Measurements from ENCODE around the gene PANX3. TPM values are rescaled to one million over a fixed set of nuclear protein-coding genes. Genes with fewer than 3 reads are reported as not detected.

The PANX3 gene
- polyA plus RNA-seq, 3 donors = not detected

DNA sequence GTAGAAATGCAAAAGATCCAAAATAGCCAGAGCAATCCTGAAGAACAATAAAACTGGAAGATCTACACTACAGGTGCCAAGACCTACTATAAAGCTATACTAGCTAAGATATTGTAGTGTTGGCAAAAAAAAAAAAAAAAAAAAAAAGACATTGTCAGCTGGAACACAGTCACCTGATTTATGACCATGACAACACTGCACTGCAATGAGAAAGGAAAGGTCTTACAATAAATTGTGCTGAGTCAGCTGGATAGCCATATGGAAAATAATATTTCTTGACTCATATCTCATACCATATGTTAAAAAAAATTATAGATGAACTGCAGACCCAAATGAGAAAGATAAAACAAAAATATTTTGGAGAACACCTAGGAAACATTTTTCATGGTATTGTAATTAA is 3.1 kb upstream of the PANX3 start:
- no peak for DNase-seq (ENCODE audit: extremely low read depth in 1 of 11, low read depth in 9 of 11, low spot score in 4 of 11)

DNA sequence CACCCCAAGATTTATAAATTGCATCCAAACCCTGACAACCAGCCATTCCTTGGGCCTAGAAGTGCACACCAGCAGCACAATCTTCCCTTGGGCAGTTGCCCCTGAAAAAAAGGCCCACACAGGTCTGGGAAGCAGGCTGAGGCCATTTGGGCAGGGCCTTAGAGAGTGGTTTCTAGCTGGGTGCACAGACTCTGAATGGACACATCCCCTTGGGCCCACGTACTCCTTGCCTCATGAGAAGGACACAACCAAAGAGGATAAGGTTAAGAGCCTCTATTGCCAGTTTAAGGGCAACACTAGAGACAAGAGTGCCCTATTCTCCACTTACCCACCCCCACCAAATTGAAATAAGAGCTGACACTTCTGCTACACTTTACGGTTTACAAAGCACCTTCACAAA is 933 bp upstream of the PANX3 start:
- DNase-seq (ENCODE audit: extremely low read depth in 1 of 11, low read depth in 9 of 11, low spot score in 4 of 11) = no peak

DNA sequence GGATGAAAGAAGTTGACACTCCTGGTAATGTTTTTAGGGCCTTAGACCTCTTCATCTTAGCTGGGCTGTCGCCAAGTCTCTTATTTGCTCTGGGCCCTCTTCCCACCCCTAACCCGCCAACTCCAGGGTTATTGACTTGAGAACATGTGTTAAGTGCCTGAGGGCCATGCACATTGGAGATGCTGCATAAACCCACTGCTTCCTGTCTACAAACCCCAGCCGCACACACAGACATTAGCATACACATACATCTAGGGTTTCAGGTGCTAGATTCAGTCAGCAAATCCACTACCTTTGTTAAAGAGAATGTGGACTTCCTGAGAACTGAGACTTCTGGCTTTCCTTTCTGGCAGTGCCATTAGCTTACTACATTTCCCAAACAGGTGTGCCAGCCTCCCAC is 817 bp downstream of the PANX3 start:
- no peak for DNase-seq (ENCODE audit: extremely low read depth in 1 of 11, low read depth in 9 of 11, low spot score in 4 of 11)

DNA sequence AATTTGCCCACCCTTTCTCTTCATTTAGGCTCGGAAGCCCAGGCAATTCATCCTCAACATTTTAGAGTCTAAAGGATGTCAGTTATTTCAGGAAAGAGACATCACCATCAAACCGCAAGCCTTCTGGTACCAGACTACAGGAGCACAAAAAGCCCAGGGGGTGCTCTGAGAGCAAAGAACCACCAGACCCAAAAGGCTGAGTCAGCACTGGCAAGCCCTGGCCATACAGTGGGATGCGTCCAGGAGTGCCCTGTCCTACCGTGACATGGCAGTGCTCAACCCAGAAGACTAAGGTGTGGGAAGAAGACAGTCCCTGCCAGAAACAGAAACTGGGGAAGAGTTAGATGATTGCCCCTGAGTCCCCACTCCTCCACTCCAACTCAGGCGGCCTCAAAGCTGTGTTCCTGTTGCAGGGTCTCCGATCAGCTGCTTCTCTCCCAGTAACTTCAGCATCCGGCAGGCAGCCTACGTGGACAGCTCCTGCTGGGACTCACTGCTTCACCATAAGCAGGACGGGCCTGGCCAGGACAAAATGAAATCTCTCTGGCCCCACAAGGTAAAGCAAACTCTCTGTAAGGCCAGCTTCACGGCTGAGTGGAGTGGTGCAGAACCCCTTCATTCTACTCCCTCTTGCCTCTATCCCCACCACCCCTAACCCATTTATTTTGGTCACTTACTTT is 1.5 kb downstream of the PANX3 start:
- DNase-seq (ENCODE audit: extremely low read depth in 1 of 11, low read depth in 9 of 11, low spot score in 4 of 11) = peak in 2 of 11 donors; percentile 13 to 14

DNA sequence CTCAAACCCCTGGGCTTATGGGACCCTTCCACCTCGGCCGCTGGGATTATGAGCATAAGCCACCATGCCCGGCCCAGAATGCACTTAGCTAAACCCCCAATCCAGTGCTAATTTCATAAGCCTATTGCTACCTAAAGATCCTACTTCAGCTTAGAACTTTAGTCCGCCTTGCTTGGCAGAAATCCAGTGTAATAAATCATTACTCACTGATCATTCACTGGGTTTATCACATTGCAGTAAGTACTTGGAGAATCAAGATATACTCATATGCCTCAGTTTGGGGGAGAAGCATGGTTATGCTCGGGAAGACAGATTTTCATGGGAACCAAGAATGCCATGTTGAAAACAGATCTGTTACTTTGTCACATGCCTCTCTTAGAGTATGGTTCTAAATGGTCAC is 7.6 kb downstream of the PANX3 start:
- no peak for DNase-seq (ENCODE audit: extremely low read depth in 1 of 11, low read depth in 9 of 11, low spot score in 4 of 11)

DNA sequence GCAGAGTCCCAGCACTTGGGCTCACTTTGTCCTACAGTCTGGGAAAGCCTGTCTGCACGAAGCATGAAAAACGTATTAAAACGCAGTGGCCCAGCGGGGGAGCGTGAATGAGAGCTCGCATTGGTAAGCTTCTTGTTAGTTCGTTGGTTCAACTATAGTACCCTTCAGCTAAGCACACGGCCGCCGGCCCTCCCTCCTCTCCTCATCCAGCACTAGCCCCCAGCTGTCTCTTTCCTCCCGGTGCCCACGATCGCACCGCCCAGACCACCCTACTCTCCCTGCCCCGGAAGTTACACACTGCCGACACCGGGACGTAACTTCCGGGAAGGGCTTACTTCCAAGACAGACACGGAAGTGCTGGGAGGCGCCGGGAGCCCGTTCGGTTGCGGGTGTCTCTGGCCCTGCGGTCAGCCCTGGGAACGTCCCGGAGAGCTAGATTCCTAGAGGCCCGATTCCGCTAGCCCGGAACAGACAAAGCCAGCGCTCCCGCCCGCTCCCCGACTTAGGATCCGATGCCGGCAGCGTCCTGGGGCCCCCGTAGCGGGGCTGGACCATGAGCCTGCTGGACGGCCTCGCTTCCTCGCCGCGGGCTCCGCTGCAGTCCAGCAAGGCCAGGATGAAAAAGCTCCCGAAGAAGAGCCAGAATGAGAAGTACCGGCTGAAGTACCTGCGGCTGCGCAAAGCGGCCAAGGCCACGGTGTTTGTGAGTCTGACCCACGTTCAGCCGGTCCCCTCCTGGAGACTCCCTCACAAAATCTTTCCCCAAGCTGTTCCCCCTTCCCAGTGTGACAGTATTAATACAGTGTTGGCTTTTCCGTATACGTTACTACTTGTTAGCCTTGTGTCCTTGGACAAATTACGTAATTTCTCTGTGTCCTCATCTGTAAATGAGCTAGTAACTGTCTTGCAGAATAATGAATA is 11.6 kb downstream of the PANX3 start, which contains the start of gene TBRG1:
Gene TBRG1 (plus strand): TSS at position 334 of the 921 bp plus-strand sequence. CDS start 220 bp downstream, at position 554.
- peak; percentile 84 to 95 (median 91) for DNase-seq (ENCODE audit: extremely low read depth in 1 of 11, low read depth in 9 of 11, low spot score in 4 of 11)

DNA sequence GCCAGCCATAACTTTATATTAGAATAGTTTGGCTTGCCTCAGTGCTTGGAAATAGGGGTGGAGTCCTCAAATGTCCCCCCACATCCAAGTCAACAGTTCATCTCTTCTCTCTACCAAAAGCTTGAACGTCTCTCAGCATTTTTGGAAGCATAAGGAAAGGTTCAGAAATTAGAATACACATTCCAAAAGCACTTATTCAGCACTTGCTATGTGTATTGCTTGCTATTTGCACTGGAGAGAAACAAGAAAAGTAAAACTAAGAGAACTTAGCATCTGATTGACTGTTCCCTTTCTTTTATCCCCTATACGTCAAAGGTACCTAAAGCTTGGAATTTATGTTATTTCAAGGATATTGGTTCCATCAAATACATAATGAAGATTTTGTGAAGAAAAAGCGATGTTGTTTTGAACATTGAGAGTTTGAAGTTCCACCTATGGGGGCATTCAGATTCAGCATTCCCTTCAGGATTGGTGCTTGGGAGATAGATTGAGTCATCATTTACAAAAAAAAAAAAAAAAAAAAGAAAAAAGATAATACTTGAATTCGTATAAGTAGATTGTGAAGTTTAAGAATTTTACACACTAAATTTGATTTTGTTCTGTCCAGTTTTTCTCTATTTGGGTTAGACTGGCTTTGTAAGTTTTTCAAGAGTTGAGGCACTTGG is 12.8 kb downstream of the PANX3 start:
- no peak for DNase-seq (ENCODE audit: extremely low read depth in 1 of 11, low read depth in 9 of 11, low spot score in 4 of 11)

DNA sequence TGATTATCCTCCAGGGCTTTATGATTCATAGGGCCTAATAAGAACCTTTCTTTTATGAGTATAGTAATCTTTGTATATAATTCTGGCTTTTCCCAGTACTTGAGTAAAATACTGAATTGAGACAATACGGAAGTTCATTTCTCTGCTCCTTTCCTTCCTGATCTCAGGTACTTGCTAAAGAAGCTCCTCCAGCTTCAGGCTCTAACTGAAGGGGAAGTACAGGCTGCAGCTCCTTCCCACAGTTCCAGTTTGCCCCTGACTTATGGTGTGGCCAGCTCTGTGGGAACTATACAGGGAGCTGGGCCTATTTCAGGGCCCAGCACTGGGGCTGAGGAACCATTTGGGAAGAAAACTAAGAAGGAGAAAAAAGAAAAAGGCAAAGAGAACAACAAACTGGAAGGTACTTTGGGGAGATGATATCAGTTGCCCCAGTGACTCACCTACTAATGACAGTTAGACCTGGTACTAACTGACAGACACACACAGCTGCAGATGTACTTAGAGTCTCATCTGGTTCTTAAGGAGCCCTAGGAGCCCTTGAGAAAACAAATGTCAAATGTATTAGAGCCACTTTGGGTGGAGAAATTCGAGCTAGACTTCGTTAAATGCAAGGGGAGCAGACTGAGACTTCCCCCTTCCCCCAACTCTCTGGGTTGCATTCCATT is 14.4 kb downstream of the PANX3 start:
- no peak for DNase-seq (ENCODE audit: extremely low read depth in 1 of 11, low read depth in 9 of 11, low spot score in 4 of 11)

DNA sequence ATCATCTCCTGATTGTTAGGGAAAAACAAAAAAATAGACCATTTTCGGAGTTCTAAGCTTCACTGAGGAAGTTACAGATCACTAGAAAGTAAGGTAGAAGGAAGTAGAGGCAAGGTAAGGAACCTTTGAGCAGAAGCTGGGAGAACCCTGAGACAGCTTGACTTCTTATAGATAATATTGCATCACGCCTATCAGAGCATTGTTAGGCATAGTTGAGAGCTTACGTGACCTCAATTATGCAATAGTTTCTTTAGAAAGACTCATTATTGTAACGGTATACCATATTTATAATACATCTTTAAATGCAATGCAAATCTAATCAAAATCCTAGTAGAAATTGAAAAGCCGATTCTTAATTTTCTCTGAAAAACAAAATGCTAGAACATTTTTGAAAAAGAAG is 16.3 kb downstream of the PANX3 start:
- DNase-seq (ENCODE audit: extremely low read depth in 1 of 11, low read depth in 9 of 11, low spot score in 4 of 11) = no peak

DNA sequence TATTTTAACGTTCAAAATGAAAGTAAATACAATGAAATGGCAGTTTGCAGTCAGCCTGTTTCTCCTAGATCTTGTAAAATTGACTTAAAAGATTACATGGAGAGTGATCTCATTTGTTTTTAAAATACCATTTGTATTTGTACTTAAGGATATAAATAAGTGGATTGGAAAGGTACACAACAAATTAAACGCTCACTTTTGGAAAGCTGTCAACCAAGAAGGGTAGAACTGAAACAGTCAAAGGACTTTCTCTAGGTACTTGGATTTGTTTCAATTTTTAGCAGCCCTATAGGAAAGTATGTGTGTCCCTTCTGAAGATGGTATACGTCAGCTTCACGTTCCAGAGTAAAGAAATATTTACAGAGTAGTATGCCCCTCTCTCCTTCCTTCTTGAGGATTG is 18.7 kb downstream of the PANX3 start:
- no peak for DNase-seq (ENCODE audit: extremely low read depth in 1 of 11, low read depth in 9 of 11, low spot score in 4 of 11)

DNA sequence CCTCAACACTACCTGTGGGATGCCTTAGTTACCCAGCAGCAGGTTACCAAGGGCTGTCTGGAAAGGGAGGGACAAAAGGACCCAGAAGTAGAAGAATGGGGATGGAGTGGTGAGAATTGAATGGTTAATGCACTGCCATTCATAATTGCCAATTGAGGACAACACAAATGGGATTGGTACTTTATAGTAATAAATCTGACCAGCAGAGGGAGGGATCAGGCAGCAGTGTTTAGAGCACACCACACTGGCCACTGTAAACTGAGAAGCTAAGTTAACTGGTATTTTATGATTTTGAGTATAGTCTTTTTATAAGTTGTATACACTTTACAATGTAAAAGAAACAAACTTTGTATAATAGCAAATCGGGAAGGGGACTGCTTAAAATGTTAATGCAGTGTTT is 22.1 kb downstream of the PANX3 start:
- no peak for DNase-seq (ENCODE audit: extremely low read depth in 1 of 11, low read depth in 9 of 11, low spot score in 4 of 11)

DNA sequence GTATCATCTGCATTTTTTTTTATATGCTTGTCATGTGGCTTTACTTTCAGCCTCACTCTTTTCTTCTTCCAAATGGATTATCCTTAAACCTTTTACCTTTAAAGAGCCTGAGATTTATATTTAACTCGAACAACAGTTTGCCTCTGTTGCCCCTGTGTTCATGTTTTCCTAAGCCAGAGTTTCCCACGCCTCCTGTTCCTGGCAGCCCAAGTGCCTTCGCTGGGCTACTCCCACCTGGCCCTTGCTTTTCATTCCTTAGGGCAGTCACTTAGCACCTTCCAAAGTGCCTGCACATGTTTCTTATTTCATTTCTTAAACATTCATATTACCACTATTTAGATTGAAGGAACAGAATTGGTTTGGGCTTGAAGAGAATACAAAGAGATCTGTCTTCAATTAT is 24.7 kb downstream of the PANX3 start:
- DNase-seq (ENCODE audit: extremely low read depth in 1 of 11, low read depth in 9 of 11, low spot score in 4 of 11) = peak in 1 of 11 donors; percentile 24

DNA sequence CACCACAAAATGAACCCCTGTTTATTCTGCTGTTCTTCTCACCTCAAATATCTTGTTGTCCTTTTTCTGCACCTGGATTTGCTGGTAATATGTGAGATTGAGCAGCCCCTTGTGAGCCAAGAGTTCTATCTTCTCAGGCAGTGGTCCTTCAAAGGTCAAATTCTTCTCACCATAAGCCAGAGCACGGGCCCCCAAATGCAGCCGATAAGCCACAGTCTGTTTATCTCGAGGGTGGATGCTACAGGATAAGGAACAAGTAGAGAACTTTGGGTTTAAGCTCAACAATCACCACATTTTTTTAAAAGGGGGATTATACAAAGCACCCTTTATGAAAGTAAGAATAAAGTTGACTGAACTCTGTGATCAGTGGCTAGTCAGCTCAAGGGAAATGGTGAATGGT is 27.3 kb downstream of the PANX3 start:
- DNase-seq (ENCODE audit: extremely low read depth in 1 of 11, low read depth in 9 of 11, low spot score in 4 of 11) = no peak

DNA sequence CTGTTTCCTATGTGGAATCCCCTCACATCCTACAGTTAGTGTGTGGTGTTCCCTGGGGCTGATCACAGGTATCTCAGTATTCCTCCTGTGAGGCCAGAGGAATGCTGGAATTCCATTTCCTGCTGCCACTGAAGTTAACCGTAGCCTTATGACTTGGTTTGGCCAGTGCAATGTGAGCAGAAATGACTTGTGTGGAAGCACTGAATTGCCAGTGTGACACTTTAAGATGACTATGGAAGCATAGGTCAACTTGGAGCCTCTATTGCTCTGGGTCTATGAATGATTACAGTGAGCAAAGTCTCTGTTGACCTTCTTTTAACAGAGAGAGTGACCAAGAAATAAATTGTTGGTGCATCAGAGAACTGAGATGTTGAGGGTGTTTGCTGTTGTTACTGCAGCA is 28.0 kb downstream of the PANX3 start:
- DNase-seq (ENCODE audit: extremely low read depth in 1 of 11, low read depth in 9 of 11, low spot score in 4 of 11) = no peak

DNA sequence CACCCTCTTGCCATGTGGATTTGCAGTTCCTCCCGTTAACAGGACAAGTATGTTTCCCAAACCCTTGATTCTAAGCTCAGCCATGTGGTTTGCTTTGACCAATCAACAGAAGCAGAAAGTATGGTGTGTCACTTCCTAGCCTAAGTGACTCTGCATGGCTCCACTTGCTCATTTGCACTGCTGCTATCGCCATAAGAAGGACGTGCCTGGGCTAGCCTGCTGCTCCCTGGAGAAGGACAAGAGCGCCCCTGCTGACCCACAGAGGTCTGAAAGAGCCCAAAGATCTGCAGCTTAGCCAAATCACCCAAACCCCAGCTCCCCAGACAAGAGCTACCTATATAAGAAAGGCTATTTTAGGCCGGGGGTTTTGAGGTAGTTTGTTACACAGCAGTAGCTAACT is 29.4 kb downstream of the PANX3 start:
- no peak for DNase-seq (ENCODE audit: extremely low read depth in 1 of 11, low read depth in 9 of 11, low spot score in 4 of 11)

DNA sequence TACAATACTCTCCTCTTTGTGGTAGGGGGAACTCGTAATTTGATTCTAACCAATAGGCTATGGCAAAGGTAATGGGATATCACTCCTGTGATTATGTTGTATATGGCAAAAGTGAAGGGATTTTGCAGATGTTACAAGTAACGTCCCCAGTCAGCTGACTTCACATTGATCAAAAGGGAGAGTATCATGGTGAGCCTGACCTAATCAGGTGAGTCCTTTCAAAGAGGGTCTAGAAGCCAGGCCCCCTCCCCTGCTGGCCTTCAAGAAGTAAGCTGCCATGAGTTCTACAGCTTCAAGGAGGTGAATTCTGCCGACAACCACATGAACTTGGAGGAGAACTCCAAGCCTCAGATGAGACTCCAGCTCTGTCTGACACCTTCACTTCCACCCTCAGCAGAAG is 31.4 kb downstream of the PANX3 start:
- DNase-seq (ENCODE audit: extremely low read depth in 1 of 11, low read depth in 9 of 11, low spot score in 4 of 11) = no peak

DNA sequence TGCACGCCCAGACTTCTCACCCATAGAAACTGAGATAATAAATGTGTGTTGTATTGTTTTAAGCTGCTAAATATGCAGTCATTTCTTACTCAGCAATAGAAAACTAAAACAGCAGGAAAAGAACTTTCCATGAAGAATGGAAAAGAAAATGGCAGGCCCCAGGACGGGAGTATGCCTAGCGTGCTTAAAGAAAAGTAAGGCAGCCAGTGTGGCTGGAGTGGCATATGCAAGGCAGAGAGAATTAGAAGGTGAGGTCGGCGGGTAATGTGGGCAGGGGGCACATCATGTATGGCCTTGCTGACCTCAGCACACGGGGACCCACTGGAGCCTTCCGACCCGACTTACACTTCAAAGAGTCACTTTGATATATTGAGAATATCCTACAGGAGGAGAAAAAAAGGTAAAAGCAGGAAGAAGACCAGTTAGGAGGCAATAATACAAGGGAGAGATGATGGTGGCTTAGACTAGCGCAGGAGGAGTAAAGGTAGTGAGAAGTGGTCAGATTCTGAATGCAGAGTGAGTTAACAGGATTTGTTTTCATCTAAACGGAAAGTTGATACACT is 31.9 kb downstream of the PANX3 start:
- no peak for DNase-seq (ENCODE audit: extremely low read depth in 1 of 11, low read depth in 9 of 11, low spot score in 4 of 11)

DNA sequence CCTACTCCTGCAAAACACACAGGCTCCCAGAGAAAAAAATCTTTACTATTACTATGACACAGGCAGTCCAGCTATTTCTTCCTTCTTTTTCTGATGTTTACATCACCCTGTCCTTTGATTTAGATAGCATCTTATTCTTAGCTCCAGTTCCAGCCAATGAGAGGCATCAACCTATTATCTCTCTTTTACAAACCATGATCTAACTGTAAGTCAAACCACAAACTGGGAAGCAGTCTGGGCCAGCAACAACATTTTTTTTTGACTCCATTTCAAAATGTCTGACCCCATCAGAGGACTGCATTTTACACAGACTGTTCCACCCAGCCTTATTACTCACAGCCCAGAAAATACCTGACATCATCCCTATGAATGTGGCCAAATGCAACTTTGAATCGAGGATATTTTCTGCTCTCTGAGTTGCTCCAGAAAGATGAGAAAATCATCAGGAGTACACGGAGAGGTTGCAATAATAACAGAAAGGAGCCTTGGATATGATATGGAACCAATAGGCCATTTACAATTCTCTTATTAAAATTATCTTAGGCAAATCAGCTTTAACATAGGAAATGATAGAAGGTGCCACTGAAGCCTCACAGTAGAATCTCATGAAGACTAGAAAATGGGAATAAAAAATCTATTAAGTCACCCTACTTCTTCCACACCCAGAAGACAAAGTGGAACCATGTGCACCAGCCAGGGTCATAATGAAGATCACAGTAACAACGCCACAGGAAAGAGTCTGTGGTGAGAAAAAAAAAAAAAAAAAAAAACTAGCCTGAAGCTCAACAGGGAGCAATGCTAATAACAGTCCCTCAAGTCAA is 32.6 kb downstream of the PANX3 start:
- DNase-seq (ENCODE audit: extremely low read depth in 1 of 11, low read depth in 9 of 11, low spot score in 4 of 11) = no peak

Data from renal cortex interstitium (tissue), 11 donors.